WERI-Rb-1 (cell line): Measurements from ENCODE around the gene MMP21.
A peak's percentile ranks its signal among the peaks of the same experiment; 100 is the strongest.

Experiments used
- DNase-seq: peaks from one replicate; pipeline ENCODE4 v3.0.0-alpha.2; 2020
- H3K27ac ChIP-seq: fragments of 250-450 bp; sonication (Bioruptor Pico); 2 replicates; pipeline ENCODE4 v1.5.1; 2020; ENCODE audit warnings: mild to moderate bottlenecking, moderate library complexity
- H3K27me3 ChIP-seq: fragments of 250-450 bp; sonication (Bioruptor Pico); 2 replicates; pipeline ENCODE4 v1.5.1; 2021; ENCODE audit warnings: mild to moderate bottlenecking, low read depth, moderate library complexity; ENCODE audit not compliant: insufficient read depth, severe bottlenecking
- H3K36me3 ChIP-seq: fragments of 250-450 bp; sonication (Bioruptor Pico); 2 replicates; pipeline ENCODE4 v1.5.1; 2020; ENCODE audit warnings: mild to moderate bottlenecking, moderate library complexity
- H3K4me3 ChIP-seq: 2 replicates; pipeline ENCODE4 v1.5.1; 2011; ENCODE audit warnings: low read depth, mild to moderate bottlenecking, control low read depth, low read length
- H3K9me3 ChIP-seq: fragments of 250-450 bp; sonication (Bioruptor Pico); 2 replicates; pipeline ENCODE4 v1.5.1; 2021; ENCODE audit warnings: mild to moderate bottlenecking, moderate library complexity; ENCODE audit not compliant: severe bottlenecking
- TF ChIP-seq, protein P1 (sequence below): IDR thresholded peaks from 2 replicates; pipeline ENCODE4 v1.5.1; 2011; ENCODE audit warnings: low read depth, mild to moderate bottlenecking, control low read depth, inconsistent platforms, low read length

Gene MMP21

DNA sequence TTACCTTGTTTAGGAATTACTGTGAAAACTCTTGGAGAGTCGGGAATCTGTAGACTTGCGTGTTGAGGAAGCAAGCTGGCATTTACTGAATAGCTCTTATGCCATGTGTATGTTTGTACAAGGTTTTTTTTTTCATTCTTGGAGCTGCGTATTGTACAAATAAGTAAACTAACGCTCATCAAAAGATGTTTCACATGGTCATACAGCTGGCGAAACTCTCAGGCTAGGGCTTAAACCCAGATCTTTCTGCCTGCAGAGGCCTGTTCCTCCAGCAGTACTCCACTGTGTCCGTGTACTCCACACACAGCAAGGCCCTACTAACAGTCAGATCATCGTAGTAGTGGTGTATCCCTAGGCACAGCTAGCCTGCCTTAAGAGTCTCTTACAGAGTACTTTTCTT, 48.7 kb downstream of the MMP21 start:
- H3K4me3 ChIP-seq: no peak overlapping the region
- TF ChIP-seq, protein P1, sequence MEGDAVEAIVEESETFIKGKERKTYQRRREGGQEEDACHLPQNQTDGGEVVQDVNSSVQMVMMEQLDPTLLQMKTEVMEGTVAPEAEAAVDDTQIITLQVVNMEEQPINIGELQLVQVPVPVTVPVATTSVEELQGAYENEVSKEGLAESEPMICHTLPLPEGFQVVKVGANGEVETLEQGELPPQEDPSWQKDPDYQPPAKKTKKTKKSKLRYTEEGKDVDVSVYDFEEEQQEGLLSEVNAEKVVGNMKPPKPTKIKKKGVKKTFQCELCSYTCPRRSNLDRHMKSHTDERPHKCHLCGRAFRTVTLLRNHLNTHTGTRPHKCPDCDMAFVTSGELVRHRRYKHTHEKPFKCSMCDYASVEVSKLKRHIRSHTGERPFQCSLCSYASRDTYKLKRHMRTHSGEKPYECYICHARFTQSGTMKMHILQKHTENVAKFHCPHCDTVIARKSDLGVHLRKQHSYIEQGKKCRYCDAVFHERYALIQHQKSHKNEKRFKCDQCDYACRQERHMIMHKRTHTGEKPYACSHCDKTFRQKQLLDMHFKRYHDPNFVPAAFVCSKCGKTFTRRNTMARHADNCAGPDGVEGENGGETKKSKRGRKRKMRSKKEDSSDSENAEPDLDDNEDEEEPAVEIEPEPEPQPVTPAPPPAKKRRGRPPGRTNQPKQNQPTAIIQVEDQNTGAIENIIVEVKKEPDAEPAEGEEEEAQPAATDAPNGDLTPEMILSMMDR: no peak
- H3K36me3 ChIP-seq: peaks cover 91% of the 10 kb centered on the region
- no peak for DNase-seq
- H3K9me3 ChIP-seq: no peaks in the 10 kb centered on the region
- no peaks in the 10 kb centered on the region for H3K27me3 ChIP-seq
- no peak overlapping the region for H3K27ac ChIP-seq

DNA sequence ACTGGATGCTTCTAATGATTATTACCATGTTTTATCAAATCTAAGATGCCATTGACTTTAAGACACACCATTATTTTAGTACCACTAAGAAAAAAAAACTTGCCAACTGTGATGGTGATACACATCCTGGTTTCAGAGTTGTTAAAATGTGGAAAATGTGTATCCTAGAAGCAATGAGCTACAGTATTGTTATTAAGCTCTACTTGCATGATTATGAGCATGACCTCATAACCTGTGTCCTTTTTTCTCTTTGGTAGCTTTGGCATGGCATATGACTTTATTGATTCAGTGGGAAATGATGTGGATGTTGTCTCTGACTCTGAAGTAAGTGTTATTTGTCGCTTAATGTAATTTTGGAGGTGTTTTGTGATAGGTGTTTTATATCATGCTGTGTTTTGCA, 52.8 kb downstream of the MMP21 start:
- TF ChIP-seq, protein P1: no peak
- peaks cover 6% of the 10 kb centered on the region for H3K9me3 ChIP-seq
- DNase-seq: no peak

GRCh38 chr10:125721035-125721434, 54.6 kb downstream of the MMP21 start:
- H3K4me3 ChIP-seq: no peak overlapping the region
- no peak overlapping the region for H3K27ac ChIP-seq
- DNase-seq: no peak
- TF ChIP-seq, protein P1: no peak
- no peaks in the 10 kb centered on the region for H3K27me3 ChIP-seq
- H3K9me3 ChIP-seq: peaks cover 6% of the 10 kb centered on the region
- H3K36me3 ChIP-seq: peaks cover 46% of the 10 kb centered on the region

More for the DNA sequence above, 52.8 kb downstream of the MMP21 start:
- H3K4me3 ChIP-seq: no peak overlapping the region
- no peaks in the 10 kb centered on the region for H3K27me3 ChIP-seq
- H3K36me3 ChIP-seq: peaks cover 64% of the 10 kb centered on the region
- H3K27ac ChIP-seq: no peak overlapping the region

- TF ChIP-seq, protein P1: no peak
- Histone ChIP-seq H3K9me3 (peaks cover 7% of the 10 kb centered on the region), H3K27me3 (no peaks in the 10 kb centered on the region), H3K27ac (peak overlapping the region; percentile 84), H3K4me3 (peak overlapping the region; percentile 100), H3K36me3 (peaks cover 38% of the 10 kb centered on the region)
- no peak for DNase-seq
Observed at GRCh38 chr10:125720002-125720382, 55.6 kb downstream of the MMP21 start.

DNA sequence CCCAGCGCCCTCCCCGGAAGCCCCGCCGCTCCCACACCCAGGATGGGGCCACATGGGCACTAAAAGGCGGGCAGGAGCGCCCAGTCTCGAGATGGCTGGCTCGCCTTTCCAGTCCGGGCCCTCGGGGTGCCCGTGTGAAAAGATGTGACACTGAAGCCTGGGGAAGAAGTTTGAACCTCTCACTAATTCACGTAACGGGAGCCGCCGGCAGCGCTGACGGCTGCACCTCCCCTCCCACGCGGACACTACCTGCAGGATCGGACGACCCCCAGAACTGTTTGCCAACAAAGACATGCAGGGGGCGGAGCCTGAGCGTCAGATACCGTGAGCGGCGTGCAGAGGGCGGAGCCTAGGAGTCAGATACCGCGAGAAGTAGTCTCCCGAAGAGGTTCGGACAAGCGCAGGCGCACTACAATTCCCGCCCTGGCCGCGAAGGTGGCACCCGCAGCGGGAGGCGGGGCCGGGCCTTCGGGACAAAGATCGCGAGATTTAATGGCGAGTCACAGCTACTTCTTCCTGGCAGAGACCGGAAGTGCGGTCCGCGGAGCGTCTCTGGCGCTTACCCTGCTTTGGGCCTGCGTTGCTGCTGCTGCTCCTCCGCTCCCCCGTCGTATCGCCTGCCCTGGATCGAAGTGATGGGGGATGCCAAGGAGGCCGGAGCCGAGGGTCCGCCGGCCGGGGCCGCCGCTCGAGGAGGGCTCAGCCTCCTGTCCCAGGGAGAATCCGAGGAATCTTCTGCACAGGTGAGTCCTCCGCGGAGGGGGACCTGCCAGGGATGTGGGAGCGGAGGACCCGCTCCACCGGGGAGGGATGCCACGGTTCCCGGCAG, 56.2 kb downstream of the MMP21 start, which contains the start of gene EDRF1:
EDRF1 (plus strand) TSS at position 537 of the 829 bp plus-strand sequence; CDS start at position 636, 99 bp downstream.
- Histone ChIP-seq H3K9me3 (peaks cover 9% of the 10 kb centered on the region), H3K4me3 (peak within 1 kb of the TSS; percentile 100), H3K36me3 (peaks cover 32% of the 10 kb centered on the region), H3K27me3 (no peaks in the 10 kb centered on the region), H3K27ac (peak within 1 kb of the TSS; percentile 86)
- DNase-seq: peak; percentile 99
- TF ChIP-seq, protein P1: no peak
